NCI-H446 treated with DMSO at 0.1 percent for 48 hours (cell line): ENCODE measurements around the gene DISP3.

Experiments used
- DNase-seq: peaks from one replicate; lab custom pipeline; 2025; lab: John Stamatoyannopoulos, UW

The DISP3 gene

GRCh38 chr1:11514366-11514765, 35.4 kb downstream of the DISP3 start:
- no peak for DNase-seq

GRCh38 chr1:11515368-11516300, 36.7 kb downstream of the DISP3 start:
- DNase-seq: no peak

DNA sequence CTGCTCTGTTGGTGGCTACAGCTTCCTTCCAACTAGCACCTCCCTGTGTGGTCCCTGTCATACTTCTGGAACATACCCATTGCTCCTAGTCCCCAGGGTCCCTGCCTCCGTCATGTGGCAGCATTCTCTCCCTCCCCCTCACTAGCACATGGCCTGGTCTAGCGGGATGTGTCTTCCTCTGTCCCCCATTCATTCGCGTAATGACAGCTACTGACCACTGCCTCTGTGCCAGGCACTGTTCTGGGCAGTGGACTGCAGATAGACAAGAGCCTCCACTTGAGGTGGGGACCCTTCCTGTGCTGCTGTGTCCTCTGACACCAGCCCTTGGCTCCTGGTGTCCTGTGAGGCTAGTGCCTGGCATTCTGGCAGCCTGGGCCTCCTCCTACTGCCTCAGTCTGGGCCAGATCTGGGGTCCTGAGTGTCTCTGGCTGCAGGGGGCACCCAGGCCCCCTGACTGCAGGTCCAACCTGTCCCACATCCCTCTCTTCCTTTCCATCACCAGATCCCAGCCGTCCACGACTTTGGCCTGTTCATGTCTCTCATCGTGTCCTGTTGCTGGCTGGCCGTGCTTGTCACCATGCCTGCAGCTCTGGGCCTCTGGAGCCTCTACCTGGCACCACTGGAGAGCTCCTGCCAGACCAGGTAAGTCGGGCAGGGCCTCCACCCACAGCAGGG, 38.1 kb downstream of the DISP3 start:
- DNase-seq: no peak

DNA sequence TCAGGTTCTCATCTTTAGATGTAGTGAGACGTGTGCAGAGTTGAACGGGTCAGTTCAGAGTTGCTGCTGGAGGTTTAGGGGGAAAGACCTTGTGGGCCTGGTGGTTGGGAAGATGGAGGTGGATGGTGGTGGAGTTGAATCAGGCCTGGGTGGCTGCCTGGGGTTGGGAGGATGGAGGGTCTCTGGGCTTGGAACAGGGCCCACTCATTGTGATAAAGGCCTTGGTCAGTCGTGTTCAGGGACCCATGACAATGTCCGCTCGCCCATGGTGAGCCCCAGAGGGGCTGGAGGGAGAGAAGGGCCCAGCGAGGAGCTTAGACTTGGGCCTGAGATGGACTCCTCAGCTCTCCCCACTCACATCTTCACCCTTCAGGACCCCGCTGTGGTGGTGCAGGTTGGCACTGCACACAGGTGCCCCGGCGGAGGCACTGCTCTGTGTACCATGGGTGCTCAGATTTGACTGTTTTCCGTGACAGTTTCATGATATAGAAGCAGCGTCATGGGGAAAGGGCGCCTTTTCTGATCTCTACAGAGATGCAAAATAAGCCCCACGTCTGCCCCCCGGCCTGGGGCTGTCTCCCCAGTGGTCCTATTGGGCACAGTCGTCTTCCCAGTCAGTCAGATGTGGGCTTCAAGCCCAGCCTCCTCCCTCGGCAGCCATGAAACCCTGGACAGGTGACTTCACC, 39.2 kb downstream of the DISP3 start:
- DNase-seq: no peak

- no peak for DNase-seq
Observed at GRCh38 chr1:11518791-11519628, 40.1 kb downstream of the DISP3 start.

- no peak for DNase-seq
Observed at GRCh38 chr1:11519629-11520031, 40.7 kb downstream of the DISP3 start.

DNA sequence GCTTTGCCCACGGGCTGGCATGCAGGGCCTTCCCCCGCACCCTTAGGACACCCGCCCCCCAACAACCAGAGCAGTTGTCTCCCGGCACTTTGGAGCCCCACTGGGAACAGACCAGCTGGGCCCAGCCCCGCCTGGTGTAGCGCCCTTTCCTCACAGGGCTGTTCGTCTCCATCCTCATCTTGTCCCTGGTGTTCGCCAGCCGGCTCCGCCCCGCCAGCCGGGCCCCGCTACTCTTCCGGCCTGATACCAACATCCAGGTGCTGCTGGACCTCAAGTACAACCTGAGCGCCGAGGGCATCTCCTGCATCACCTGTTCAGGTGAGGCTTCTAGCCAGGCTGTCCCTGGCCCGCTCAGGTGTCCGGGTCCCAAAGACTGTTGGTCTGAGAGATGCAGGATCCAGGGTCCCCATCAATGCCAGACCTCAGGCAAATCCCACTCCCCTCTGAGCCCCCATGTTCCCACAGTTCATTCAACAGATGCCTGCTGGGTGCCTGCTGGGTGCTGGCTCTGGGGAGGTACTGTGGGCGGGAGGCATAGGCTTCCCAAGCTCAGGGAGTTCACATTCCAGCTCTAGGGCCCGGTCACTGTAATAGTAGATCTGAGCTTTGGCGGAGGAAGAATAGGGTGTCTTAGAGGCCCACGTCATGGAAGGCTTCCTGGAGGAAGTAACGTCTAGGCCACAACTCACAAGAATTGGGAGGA, 41.7 kb downstream of the DISP3 start:
- DNase-seq: no peak

- DNase-seq: no peak
Observed at GRCh38 chr1:11521582-11522399, 42.8 kb downstream of the DISP3 start.

- DNase-seq: no peak
Observed at GRCh38 chr1:11522400-11523235, 43.7 kb downstream of the DISP3 start.

- DNase-seq: no peak
Observed at GRCh38 chr1:11523261-11523660, 44.3 kb downstream of the DISP3 start.

GRCh38 chr1:11523746-11524464, 45.0 kb downstream of the DISP3 start:
- no peak for DNase-seq

DNA sequence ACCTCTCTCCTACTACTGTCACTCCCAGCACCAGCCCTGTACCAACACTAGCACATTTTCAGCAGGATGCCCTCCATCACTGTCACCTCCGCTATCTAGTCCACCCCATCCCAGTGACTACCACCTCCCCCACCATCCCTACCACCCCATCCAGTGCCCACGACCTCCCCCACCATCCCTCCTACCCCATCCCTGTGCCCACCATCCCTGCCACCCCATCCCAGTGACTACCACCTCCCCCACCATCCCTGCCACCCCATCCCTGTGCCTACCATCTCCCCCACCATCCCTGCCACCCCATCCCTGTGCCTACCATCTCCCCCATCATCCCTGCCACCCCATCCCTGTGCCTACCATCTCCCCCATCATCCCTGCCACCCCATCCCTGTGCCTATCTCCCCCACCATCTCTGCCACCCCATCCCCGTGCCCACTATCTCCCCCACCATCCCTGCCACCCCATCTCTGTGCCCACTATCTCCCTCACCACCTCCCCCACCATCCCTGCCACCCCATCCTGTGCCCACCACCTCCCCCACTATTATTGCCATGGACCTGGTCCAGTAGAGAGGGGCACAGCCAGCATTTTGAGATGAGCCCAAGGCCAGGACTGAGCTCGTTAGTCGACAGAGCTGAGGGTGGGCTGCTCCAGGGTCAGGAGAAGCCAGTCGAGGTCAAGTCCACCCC, 45.7 kb downstream of the DISP3 start:
- DNase-seq: no peak

DNA sequence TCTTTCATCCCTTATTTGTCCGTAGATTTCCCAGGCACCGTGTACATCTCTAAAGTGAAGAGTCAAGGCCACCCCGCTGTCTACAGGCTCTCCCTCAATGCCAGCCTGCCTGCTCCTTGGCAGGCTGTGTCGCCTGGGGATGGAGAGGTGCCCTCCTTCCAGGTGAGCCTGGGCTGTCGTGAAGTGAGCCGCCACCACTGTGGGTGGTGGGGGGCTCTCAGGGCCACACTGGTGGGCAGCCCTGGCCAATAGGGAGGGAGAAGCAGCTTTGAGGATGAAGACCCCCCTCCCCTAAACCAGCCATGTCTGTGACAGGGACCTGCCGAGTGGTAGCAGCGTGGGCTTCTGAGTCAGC, 46.2 kb downstream of the DISP3 start:
- no peak for DNase-seq

GRCh38 chr1:11525516-11525915, 46.6 kb downstream of the DISP3 start:
- DNase-seq: no peak

- no peak for DNase-seq
Observed at GRCh38 chr1:11526071-11526895, 47.3 kb downstream of the DISP3 start.

- no peak for DNase-seq
Observed at GRCh38 chr1:11527541-11528452, 48.8 kb downstream of the DISP3 start.
